Loucy (cell line): ENCODE measurements around the gene URGCP.

ENCODE experiments used
- H2AFZ ChIP-seq: fragments of 200-600 bp; sonication (generic); 2 replicates; pipeline ENCODE4 v1.6.0; 2016; ENCODE audit warnings: antibody characterized with exemption, mild to moderate bottlenecking, low read length, moderate library complexity
- H3F3A ChIP-seq: fragments of 200-600 bp; 2 replicates; pipeline ENCODE4 v1.6.0; 2016; ENCODE audit warnings: antibody characterized with exemption, low read depth, mild to moderate bottlenecking
- H3K27me3 ChIP-seq: fragments of 200-600 bp; sonication (generic); 2 replicates; pipeline ENCODE4 v1.6.1; 2014; ENCODE audit warnings: low read length, mild to moderate bottlenecking; ENCODE audit not compliant: insufficient read depth, poor library complexity, severe bottlenecking
- H3K36me3 ChIP-seq: fragments of 200-600 bp; sonication (generic); 2 replicates; pipeline ENCODE4 v1.6.1; 2016; ENCODE audit warnings: low read length; ENCODE audit not compliant: insufficient read depth
- H3K4me1 ChIP-seq: fragments of 200-600 bp; sonication (generic); 2 replicates; pipeline ENCODE4 v1.5.1; 2014; ENCODE audit warnings: low read length, mild to moderate bottlenecking; ENCODE audit not compliant: insufficient read depth, poor library complexity, severe bottlenecking
- H3K4me2 ChIP-seq: fragments of 200-600 bp; sonication (generic); 2 replicates; pipeline ENCODE4 v1.6.0; 2014; ENCODE audit warnings: antibody characterized with exemption, low read length, low read depth, mild to moderate bottlenecking; ENCODE audit not compliant: poor library complexity, severe bottlenecking
- H3K4me3 ChIP-seq: fragments of 200-600 bp; sonication (generic); 2 replicates; pipeline ENCODE4 v1.5.1; 2014; ENCODE audit warnings: low read length, mild to moderate bottlenecking, mixed read lengths; ENCODE audit not compliant: poor library complexity, severe bottlenecking
- H3K79me2 ChIP-seq: fragments of 200-600 bp; sonication (generic); 2 replicates; pipeline ENCODE4 v1.6.1; 2014; ENCODE audit warnings: low read length; ENCODE audit not compliant: insufficient read depth
- H3K9ac ChIP-seq: fragments of 200-600 bp; sonication (generic); 2 replicates; pipeline ENCODE4 v1.6.0; 2014; ENCODE audit warnings: mild to moderate bottlenecking, low read depth, low read length, moderate library complexity; ENCODE audit not compliant: poor library complexity, severe bottlenecking
- H3K9me2 ChIP-seq: fragments of 200-600 bp; sonication (generic); replicated peaks from 2 replicates; pipeline ENCODE4 v1.6.1; 2016; ENCODE audit warnings: low read depth, low read length, mixed read lengths
- H3K9me3 ChIP-seq: fragments of 200-600 bp; sonication (generic); 2 replicates; pipeline ENCODE4 v1.6.1; 2014; ENCODE audit warnings: mild to moderate bottlenecking, antibody characterized with exemption, low read length, low read depth; ENCODE audit not compliant: insufficient read depth
- H4K20me1 ChIP-seq: fragments of 200-600 bp; sonication (generic); 2 replicates; pipeline ENCODE4 v1.6.0; 2014; ENCODE audit warnings: antibody characterized with exemption, low read length, mild to moderate bottlenecking; ENCODE audit not compliant: insufficient read depth, poor library complexity, severe bottlenecking
- CTCF ChIP-seq: fragments of 200-600 bp; sonication (generic); conservative IDR thresholded peaks from 2 replicates; pipeline ENCODE4 v1.5.1; 2014; ENCODE audit warnings: mild to moderate bottlenecking, antibody characterized with exemption, low read length
- EZH2phosphoT487 ChIP-seq: fragments of 200-600 bp; IDR thresholded peaks from 2 replicates; pipeline ENCODE4 v1.6.1; 2018; ENCODE audit warnings: antibody characterized with exemption, mild to moderate bottlenecking, moderate library complexity, borderline replicate concordance

Gene URGCP

GRCh38 chr7:43879477-43879876 lies 26.9 kb downstream of the URGCP start:
- Histone ChIP-seq H3K27me3 (no peaks in the 10 kb centered on the region), H2AFZ (no peak overlapping the region), H3K79me2 (no peaks in the 10 kb centered on the region), H3K36me3 (peaks cover 70% of the 10 kb centered on the region; the same call in 1 of the 2 replicates), H3K4me2 (no peak overlapping the region), H3F3A (no peaks in the 10 kb centered on the region), H3K4me1 (no peaks in the 10 kb centered on the region), H3K4me3 (no peak overlapping the region), H3K9me3 (no peaks in the 10 kb centered on the region), H3K9me2 (no peaks in the 10 kb centered on the region), H3K9ac (no peak overlapping the region), H4K20me1 (no peaks in the 10 kb centered on the region)
- TF ChIP-seq EZH2phosphoT487: no peak
- TF ChIP-seq CTCF: no peak

GRCh38 chr7:43878867-43879266 lies 27.5 kb downstream of the URGCP start:
- Histone ChIP-seq H3K9ac (no peak overlapping the region), H3K36me3 (peaks cover 65% of the 10 kb centered on the region; the same call in 1 of the 2 replicates), H3K79me2 (no peaks in the 10 kb centered on the region)

GRCh38 chr7:43877968-43878864 lies 28.2 kb downstream of the URGCP start:
- H3K4me3 ChIP-seq: no peak overlapping the region
- no peaks in the 10 kb centered on the region for H3K27me3 ChIP-seq
- H3K9ac ChIP-seq: no peak overlapping the region
- TF ChIP-seq CTCF: no peak
- no peaks in the 10 kb centered on the region for H3K9me3 ChIP-seq
- no peaks in the 10 kb centered on the region for H3K79me2 ChIP-seq
- no peak overlapping the region for H3K4me2 ChIP-seq
- peaks cover 62% of the 10 kb centered on the region; the same call in 1 of the 2 replicates for H3K36me3 ChIP-seq
- no peaks in the 10 kb centered on the region for H3F3A ChIP-seq
- H3K9me2 ChIP-seq: no peaks in the 10 kb centered on the region
- no peak overlapping the region for H2AFZ ChIP-seq
- no peaks in the 10 kb centered on the region for H4K20me1 ChIP-seq
- H3K4me1 ChIP-seq: no peaks in the 10 kb centered on the region

More at GRCh38 chr7:43878867-43879266, 27.5 kb downstream of the URGCP start:
- no peaks in the 10 kb centered on the region for H3F3A ChIP-seq
- TF ChIP-seq CTCF (no peak), EZH2phosphoT487 (no peak)
- H3K9me2 ChIP-seq: no peaks in the 10 kb centered on the region
- H3K4me2 ChIP-seq: no peak overlapping the region
- H4K20me1 ChIP-seq: no peaks in the 10 kb centered on the region
- no peaks in the 10 kb centered on the region for H3K4me1 ChIP-seq
- H2AFZ ChIP-seq: no peak overlapping the region
- H3K27me3 ChIP-seq: no peaks in the 10 kb centered on the region
- no peaks in the 10 kb centered on the region for H3K9me3 ChIP-seq
- H3K4me3 ChIP-seq: no peak overlapping the region
